Esophagus squamous epithelium (tissue), 4 donors: ENCODE results near the gene C13orf42.

Experiments used
- POLR2A ChIP-seq, 4 donors: fragments of 450-650 bp; IDR thresholded peaks; one replicate each; pipeline ENCODE4 v1.6.1; 2017; ENCODE audit warnings: antibody characterized with exemption in 4 of 4, mild to moderate bottlenecking in 4 of 4, moderate library complexity in 3 of 4
- TF ChIP-seq, protein P1 (sequence below), 6 experiments: fragments of 450-650 bp in 4 of 6; fragments of 200-600 bp in 2 of 6; sonication (generic) in 2 of 6; IDR thresholded peaks; one replicate each; pipeline ENCODE4 v1.5.1; 2016 to 2019; ENCODE audit warnings: antibody characterized with exemption in 6 of 6, mild to moderate bottlenecking in 4 of 6, moderate library complexity in 4 of 6

GRCh38 chr13:51048616-51049015, 62.5 kb downstream of the C13orf42 start:
- TF ChIP-seq, protein P1, sequence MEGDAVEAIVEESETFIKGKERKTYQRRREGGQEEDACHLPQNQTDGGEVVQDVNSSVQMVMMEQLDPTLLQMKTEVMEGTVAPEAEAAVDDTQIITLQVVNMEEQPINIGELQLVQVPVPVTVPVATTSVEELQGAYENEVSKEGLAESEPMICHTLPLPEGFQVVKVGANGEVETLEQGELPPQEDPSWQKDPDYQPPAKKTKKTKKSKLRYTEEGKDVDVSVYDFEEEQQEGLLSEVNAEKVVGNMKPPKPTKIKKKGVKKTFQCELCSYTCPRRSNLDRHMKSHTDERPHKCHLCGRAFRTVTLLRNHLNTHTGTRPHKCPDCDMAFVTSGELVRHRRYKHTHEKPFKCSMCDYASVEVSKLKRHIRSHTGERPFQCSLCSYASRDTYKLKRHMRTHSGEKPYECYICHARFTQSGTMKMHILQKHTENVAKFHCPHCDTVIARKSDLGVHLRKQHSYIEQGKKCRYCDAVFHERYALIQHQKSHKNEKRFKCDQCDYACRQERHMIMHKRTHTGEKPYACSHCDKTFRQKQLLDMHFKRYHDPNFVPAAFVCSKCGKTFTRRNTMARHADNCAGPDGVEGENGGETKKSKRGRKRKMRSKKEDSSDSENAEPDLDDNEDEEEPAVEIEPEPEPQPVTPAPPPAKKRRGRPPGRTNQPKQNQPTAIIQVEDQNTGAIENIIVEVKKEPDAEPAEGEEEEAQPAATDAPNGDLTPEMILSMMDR (IDR thresholded peaks at IDR 0.05): no peak
- no peak for TF ChIP-seq POLR2A (IDR thresholded peaks at IDR 0.05)
